Epithelial cell of proximal tubule (primary cell): ENCODE measurements around the gene EXD3. TPM values are rescaled to one million over a fixed set of nuclear protein-coding genes. Genes with fewer than 3 reads are reported as not detected.
"Not testable (repeated sequence)": the region's sequence is repeated elsewhere in the genome, so short reads cannot be mapped to it uniquely, and the experiment has no call there.

Source experiments
- DNase-seq: peaks from one replicate; pipeline ENCODE4 v3.0.0-alpha.2; 2011; ENCODE audit warnings: low read depth
- H3K4me3 ChIP-seq: 2 replicates; pipeline ENCODE4 v1.5.1; 2011; ENCODE audit warnings: low read depth, mild to moderate bottlenecking, low read length
- CTCF ChIP-seq: conservative IDR thresholded peaks from 2 replicates; pipeline ENCODE4 v1.5.1; 2012; ENCODE audit warnings: low read depth, mild to moderate bottlenecking, low read length
- total RNA-seq: library from RNA; depleted of rRNA; stranded (reverse); fragments of >200 nt; gene quantifications from 2 replicates; pipeline ENCODE4 v1.2.3, GENCODE V29; 2015

Gene EXD3
- total RNA-seq, 1 donor from 2014 or later, result 29.2 TPM

- no peak for TF ChIP-seq CTCF
- no peak for DNase-seq
- no peak overlapping the region for H3K4me3 ChIP-seq
These were observed 35.7 kb downstream of the EXD3 start for GRCh38 chr9:137387114-137387890.

GRCh38 chr9:137386507-137387113 is 36.4 kb downstream of the EXD3 start:
- DNase-seq, result not testable (repeated sequence)

GRCh38 chr9:137385061-137385655 is 37.8 kb downstream of the EXD3 start:
- DNase-seq, result no peak
- no peak for TF ChIP-seq CTCF

More at GRCh38 chr9:137386507-137387113, 36.4 kb downstream of the EXD3 start:
- not testable (repeated sequence) for H3K4me3 ChIP-seq

GRCh38 chr9:137383784-137384756 is 38.9 kb downstream of the EXD3 start:
- H3K4me3 ChIP-seq, result no peak overlapping the region
- DNase-seq, result no peak
- no peak for TF ChIP-seq CTCF

More at GRCh38 chr9:137385061-137385655, 37.8 kb downstream of the EXD3 start:
- H3K4me3 ChIP-seq, result no peak overlapping the region

GRCh38 chr9:137383081-137383783 is 39.7 kb downstream of the EXD3 start:
- TF ChIP-seq CTCF, result no peak
- H3K4me3 ChIP-seq, result no peak overlapping the region
- no peak for DNase-seq

GRCh38 chr9:137382444-137383080 is 40.4 kb downstream of the EXD3 start:
- TF ChIP-seq CTCF, result no peak

More at GRCh38 chr9:137382444-137383080, 40.4 kb downstream of the EXD3 start:
- DNase-seq, result no peak
- no peak overlapping the region for H3K4me3 ChIP-seq
